IMR-90 (cell line): ENCODE measurements around the gene PPP2R1B.

ENCODE experiments used
- POLR2A ChIP-seq: IDR thresholded peaks from 2 replicates; pipeline ENCODE4 v1.6.1; 2012; ENCODE audit warnings: mild to moderate bottlenecking, low read depth, low read length
- USF2 ChIP-seq: fragments of 150-350 bp; IDR thresholded peaks from 2 replicates; pipeline ENCODE4 v1.6.1; 2017; ENCODE audit warnings: mild to moderate bottlenecking, antibody characterized with exemption, low read length, low read depth
- TF ChIP-seq, protein P1 (sequence below): conservative IDR thresholded peaks from 2 replicates; pipeline ENCODE4 v1.5.1; 2012; ENCODE audit warnings: mild to moderate bottlenecking, low read depth, low read length, improper control_type of control experiment
- TF ChIP-seq, protein P2 (sequence below): fragments of 150-350 bp; IDR thresholded peaks from 2 replicates; pipeline ENCODE4 v1.6.1; 2016; ENCODE audit warnings: low read depth, mild to moderate bottlenecking, low read length, moderate library complexity, borderline replicate concordance

GRCh38 chr11:111697933-111698371 lies 68.2 kb downstream of the PPP2R1B start:
- TF ChIP-seq, protein P1, sequence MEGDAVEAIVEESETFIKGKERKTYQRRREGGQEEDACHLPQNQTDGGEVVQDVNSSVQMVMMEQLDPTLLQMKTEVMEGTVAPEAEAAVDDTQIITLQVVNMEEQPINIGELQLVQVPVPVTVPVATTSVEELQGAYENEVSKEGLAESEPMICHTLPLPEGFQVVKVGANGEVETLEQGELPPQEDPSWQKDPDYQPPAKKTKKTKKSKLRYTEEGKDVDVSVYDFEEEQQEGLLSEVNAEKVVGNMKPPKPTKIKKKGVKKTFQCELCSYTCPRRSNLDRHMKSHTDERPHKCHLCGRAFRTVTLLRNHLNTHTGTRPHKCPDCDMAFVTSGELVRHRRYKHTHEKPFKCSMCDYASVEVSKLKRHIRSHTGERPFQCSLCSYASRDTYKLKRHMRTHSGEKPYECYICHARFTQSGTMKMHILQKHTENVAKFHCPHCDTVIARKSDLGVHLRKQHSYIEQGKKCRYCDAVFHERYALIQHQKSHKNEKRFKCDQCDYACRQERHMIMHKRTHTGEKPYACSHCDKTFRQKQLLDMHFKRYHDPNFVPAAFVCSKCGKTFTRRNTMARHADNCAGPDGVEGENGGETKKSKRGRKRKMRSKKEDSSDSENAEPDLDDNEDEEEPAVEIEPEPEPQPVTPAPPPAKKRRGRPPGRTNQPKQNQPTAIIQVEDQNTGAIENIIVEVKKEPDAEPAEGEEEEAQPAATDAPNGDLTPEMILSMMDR: no peak
- TF ChIP-seq, protein P2, sequence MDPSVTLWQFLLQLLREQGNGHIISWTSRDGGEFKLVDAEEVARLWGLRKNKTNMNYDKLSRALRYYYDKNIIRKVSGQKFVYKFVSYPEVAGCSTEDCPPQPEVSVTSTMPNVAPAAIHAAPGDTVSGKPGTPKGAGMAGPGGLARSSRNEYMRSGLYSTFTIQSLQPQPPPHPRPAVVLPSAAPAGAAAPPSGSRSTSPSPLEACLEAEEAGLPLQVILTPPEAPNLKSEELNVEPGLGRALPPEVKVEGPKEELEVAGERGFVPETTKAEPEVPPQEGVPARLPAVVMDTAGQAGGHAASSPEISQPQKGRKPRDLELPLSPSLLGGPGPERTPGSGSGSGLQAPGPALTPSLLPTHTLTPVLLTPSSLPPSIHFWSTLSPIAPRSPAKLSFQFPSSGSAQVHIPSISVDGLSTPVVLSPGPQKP: no peak
- TF ChIP-seq POLR2A (no peak), USF2 (no peak)
